Smooth muscle cell of trachea (primary cell): Measurements from ENCODE around the gene KRTAP4-3. TPM values are rescaled to one million over a fixed set of nuclear protein-coding genes. Genes with fewer than 3 reads are reported as not detected.

ENCODE experiments used
- total RNA-seq: library from RNA; depleted of rRNA; stranded (reverse); fragments of >200 nt; gene quantifications from 2 replicates; pipeline ENCODE4 v1.2.1, GENCODE V29; 2014

The KRTAP4-3 gene
- not detected in 2 replicates for total RNA-seq

DNA sequence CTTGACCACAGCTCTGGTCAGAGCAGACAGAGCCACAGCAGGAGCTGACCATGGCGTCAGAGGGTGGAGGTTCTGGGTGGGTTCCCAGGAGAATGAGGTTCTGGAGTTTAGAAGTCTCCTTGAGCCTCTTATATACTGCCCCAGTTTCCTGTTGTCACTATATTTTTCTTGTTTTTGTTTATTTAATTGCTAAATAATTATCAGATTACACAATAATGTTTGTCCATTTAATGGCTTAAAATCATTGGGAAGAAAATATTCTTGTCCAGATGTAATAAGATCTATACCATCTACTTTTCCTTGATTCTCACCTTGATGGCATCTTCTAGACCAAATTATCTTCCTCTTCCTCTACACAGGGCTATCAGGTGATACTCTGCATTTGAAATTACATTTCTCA is at the start of gene KRTAP4-3:
TSS of gene KRTAP4-3 (minus strand) at position 101 of the 400 bp plus-strand sequence. CDS start at position 52, 49 bp downstream.

DNA sequence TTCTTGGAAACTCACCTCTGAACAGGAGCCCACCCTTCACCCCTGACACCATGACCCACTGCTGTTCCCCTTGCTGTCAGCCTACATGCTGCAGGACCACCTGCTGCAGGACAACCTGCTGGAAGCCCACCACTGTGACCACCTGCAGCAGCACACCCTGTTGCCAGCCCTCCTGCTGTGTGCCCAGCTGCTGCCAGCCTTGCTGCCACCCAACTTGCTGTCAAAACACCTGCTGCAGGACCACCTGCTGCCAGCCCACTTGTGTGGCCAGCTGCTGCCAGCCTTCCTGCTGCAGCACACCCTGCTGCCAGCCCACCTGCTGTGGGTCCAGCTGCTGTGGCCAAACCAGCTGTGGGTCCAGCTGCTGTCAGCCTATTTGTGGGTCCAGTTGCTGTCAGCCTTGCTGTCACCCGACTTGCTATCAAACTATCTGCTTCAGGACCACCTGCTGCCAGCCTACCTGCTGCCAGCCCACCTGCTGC is 21.9 kb upstream of the KRTAP4-3 start, which contains the start of gene KRTAP9-1:
TSS of gene KRTAP9-1 (plus strand) at position 51 of the 482 bp plus-strand sequence. CDS start at position 51, 0 bp downstream.

DNA sequence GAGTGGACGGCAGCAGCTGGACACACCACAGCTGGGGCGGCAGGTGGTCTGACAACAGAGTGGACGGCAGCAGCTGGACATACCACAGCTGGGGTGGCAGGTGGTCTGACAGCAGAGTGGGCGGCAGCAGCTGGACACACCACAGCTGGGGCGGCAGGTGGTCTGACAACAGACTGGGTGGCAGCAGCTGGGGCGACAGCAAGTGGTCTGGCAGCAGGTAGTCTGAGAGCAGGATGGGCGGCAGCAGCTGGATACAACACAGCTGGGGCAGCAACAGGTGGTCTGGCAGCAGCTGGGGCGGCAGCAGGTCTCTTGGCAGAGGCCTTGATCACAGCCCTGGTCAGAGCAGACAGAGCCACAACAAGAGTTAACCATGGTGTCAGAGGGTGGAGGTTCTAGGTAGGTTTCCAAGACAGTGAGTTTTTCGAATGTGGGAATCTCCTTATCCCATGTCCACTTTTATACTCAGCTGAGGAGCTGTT is 16.5 kb upstream of the KRTAP4-3 start, which contains the start of gene KRTAP4-1:
TSS of gene KRTAP4-1 (minus strand) at position 432 of the 482 bp plus-strand sequence. CDS start at position 375, 57 bp downstream.

DNA sequence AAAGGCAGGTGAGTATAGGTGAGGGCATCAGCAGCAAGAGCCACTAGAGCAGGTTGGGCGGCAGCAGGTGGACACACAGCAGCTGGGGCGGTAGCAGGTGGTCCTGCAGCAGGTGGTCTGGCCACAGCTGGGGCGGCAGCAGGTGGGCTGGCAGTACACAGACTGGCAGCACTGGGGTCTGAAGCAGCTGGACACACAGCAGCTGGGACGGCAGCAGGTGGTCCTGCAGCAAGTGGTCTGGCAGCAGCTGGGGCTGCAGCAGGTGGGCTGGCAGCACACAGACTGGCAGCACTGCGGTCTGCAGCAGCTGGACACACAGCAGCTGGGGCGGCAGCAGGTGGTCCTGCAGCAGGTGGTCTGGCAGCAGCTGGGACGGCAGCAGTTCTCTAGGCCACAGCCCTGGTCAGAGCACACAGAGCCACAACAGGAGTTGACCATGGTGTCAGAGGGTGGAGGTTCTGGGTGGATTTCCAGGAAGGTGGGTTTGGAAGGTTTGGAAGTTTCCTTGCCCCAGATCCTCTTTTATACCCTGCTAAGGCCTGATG is 9.8 kb upstream of the KRTAP4-3 start, which contains the start of gene KRTAP4-2:
TSS of gene KRTAP4-2 (minus strand) at position 495 of the 545 bp plus-strand sequence. CDS start at position 438, 57 bp downstream.

DNA sequence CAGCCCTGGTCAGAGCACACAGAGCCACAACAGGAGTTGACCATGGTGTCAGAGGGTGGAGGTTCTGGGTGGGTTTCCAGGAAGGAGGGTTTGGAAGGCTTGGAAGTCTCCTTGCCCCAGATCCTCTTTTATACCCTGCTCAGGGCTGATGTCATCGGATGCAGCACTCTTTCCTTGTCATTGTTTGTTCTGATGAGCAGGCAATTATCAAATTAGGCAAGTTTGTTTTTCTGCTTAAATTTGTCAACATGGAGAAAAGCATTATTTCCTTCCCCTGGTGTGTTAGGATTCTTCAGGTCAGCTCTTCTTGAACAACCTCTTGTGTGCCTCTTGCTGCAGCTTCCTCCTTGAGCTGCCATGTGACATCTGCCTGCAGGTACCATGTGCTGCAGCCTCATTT is 7.4 kb downstream of the KRTAP4-3 start, which contains the start of gene KRTAP4-4:
TSS of gene KRTAP4-4 (minus strand) at position 101 of the 400 bp plus-strand sequence. CDS start at position 44, 57 bp downstream.

DNA sequence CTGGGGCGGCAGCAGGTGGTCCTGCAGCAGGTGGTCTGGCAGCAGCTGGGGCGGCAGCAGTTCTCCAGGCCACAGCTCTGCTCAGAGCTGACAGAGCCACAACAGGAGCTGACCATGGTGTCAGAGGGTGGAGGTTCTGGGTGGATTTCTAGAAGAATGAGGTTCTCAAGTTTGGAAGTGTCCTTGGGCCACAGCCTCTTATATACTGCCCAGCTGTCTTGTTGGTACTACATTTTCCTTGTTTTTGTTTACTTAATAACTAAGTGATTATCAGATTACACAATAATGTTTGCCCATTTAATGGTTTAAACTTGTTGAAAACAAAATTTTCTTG is 18.4 kb downstream of the KRTAP4-3 start, which contains the start of gene KRTAP4-5:
TSS of gene KRTAP4-5 (minus strand) at position 174 of the 334 bp plus-strand sequence. CDS start at position 116, 58 bp downstream.

DNA sequence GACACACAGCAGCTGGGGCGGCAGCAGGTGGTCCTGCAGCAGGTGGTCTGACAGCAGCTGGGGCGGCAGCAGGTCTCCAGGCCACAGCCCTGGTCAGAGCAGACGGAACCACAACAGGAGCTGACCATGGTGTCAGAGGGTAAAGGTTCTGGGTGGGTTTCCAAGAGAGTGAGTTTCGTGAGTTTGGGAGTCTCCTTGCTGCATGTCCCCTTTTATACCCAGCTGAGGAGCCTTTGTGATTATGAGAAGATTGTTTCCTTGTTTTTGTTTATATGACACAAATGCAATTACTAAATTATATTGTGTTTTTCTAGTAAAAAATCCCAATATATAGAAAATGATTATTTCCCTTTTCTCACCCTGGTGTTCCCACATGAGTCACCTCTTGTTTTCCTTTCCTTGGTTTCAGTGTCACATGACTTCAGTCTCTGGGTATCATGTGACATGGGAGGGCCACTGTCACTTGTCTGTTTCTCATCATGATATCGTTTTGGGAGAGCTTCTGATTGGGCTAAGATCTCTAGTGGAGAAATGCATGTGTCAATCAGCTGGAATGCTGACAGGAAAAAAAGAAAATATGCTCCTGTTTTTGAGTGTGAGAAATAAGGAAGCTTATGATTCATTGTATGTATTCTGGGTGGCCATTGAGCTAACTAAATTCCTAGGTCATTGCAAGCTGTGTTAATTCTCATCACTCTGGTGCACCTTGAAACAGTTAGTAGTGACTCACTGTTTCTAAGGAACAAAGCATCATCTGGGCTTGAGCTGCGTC is 27.5 kb downstream of the KRTAP4-3 start, which contains the start of gene KRTAP4-6:
TSS of gene KRTAP4-6 (minus strand) at position 185 of the 772 bp plus-strand sequence. CDS start at position 128, 57 bp downstream.

DNA sequence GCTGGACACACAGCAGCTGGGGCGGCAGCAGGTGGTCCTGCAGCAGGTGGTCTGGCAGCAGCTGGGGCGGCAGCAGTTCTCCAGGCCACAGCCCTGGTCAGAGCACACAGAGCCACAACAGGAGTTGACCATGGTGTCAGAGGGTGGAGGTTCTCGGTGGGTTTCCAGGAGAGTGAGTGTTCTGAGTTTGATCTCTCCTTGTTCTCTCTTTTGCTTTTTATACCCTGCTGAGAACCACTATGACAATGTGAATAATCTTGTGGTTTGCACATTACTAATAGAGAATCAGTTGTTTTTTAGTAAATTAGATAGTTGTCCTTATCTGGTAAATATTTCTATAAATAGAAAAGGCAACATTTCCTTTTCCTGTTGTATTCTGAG is 44.0 kb downstream of the KRTAP4-3 start, which contains the start of gene KRTAP4-12:
TSS of gene KRTAP4-12 (minus strand) at position 192 of the 381 bp plus-strand sequence. CDS start at position 132, 60 bp downstream.

DNA sequence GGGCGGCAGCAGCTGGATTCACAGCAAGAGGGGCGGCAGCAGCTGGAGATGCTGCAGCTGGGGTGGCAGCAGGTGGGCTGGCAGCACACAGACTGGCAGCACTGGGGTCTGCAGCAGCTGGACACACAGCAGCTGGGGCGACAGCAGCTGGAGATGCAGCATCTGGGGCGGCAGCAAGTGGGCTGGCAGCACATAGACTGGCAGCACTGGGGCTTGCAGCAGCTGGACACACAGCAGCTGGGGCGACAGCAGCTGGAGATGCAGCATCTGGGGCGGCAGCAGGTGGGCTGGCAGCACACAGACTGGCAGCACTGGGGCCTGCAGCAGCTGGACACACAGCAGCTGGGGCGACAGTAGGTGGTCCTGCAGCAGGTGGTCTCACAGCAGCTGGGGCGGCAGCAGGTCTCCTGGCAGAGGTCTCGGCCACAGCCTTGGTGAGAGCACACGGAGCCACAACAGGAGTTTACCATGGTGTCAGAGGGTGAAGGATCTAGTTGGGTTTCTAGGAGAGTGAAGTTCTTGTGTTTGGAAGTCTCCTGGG is 50.1 kb downstream of the KRTAP4-3 start, which contains the start of gene KRTAP4-11:
TSS of gene KRTAP4-11 (minus strand) at position 528 of the 541 bp plus-strand sequence. CDS start at position 470, 58 bp downstream.

Other genes starting within 250 kb of the KRTAP4-3 start
- 0.17 and 0.87 TPM in 2 replicates for gene KRT23, start 230.6 kb downstream of the KRTAP4-3 start, total RNA-seq
- gene KRT39, start 201.3 kb downstream of the KRTAP4-3 start, total RNA-seq: not detected in 2 replicates
- gene KRT40, start 183.9 kb downstream of the KRTAP4-3 start, total RNA-seq: not detected in 2 replicates
- not detected in 2 replicates for gene KRTAP3-3, start 174.1 kb downstream of the KRTAP4-3 start, total RNA-seq
- not detected in 2 replicates for gene KRTAP3-2, start 168.3 kb downstream of the KRTAP4-3 start, total RNA-seq
- gene KRTAP3-1, start 159.1 kb downstream of the KRTAP4-3 start, total RNA-seq: not detected in 2 replicates
- gene KRTAP1-5, start 141.0 kb downstream of the KRTAP4-3 start, total RNA-seq: 2.2 TPM in 1 of 2 replicates, not detected in the other
- not detected in 2 replicates for gene KRTAP1-4, start 138.0 kb downstream of the KRTAP4-3 start, total RNA-seq
- not detected in 2 replicates for gene KRTAP1-3, start 133.3 kb downstream of the KRTAP4-3 start, total RNA-seq
- not detected in 2 replicates for gene KRTAP1-1, start 126.8 kb downstream of the KRTAP4-3 start, total RNA-seq
- not detected in 2 replicates for gene KRTAP2-1, start 120.9 kb downstream of the KRTAP4-3 start, total RNA-seq
- not detected in 2 replicates for gene KRTAP2-2, start 113.0 kb downstream of the KRTAP4-3 start, total RNA-seq
- not detected in 2 replicates for gene KRTAP2-3, start 108.1 kb downstream of the KRTAP4-3 start, total RNA-seq
- gene KRTAP2-4, start 102.3 kb downstream of the KRTAP4-3 start, total RNA-seq: not detected in 2 replicates
- gene KRTAP4-7, start 84.1 kb downstream of the KRTAP4-3 start, total RNA-seq: not detected in 2 replicates
- gene KRTAP4-8, start 70.1 kb downstream of the KRTAP4-3 start, total RNA-seq: not detected in 2 replicates
- not detected in 2 replicates for gene KRTAP4-16, start 66.0 kb downstream of the KRTAP4-3 start, total RNA-seq
- not detected in 2 replicates for gene KRTAP4-9, start 62.8 kb downstream of the KRTAP4-3 start, total RNA-seq
- not detected in 2 replicates for gene KRTAP4-11, start 49.8 kb downstream of the KRTAP4-3 start, total RNA-seq
- not detected in 2 replicates for gene KRTAP4-12, start 44.0 kb downstream of the KRTAP4-3 start, total RNA-seq
- gene KRTAP4-6, start 27.7 kb downstream of the KRTAP4-3 start, total RNA-seq: not detected in 2 replicates
- not detected in 2 replicates for gene KRTAP4-5, start 18.4 kb downstream of the KRTAP4-3 start, total RNA-seq
- gene KRTAP4-4, start 7.5 kb downstream of the KRTAP4-3 start, total RNA-seq: not detected in 2 replicates
- not detected in 2 replicates for gene KRTAP4-2, start 10.0 kb upstream of the KRTAP4-3 start, total RNA-seq
- not detected in 2 replicates for gene KRTAP4-1, start 16.7 kb upstream of the KRTAP4-3 start, total RNA-seq
- not detected in 2 replicates for gene KRTAP9-1, start 21.7 kb upstream of the KRTAP4-3 start, total RNA-seq
- not detected in 2 replicates for gene KRTAP9-2, start 58.4 kb upstream of the KRTAP4-3 start, total RNA-seq
- gene KRTAP9-3, start 64.2 kb upstream of the KRTAP4-3 start, total RNA-seq: not detected in 2 replicates
- not detected in 2 replicates for gene KRTAP9-8, start 69.8 kb upstream of the KRTAP4-3 start, total RNA-seq
- not detected in 2 replicates for gene KRTAP9-4, start 81.5 kb upstream of the KRTAP4-3 start, total RNA-seq
- gene KRTAP9-9, start 87.2 kb upstream of the KRTAP4-3 start, total RNA-seq: not detected in 2 replicates
- not detected in 2 replicates for gene KRTAP9-6, start 97.2 kb upstream of the KRTAP4-3 start, total RNA-seq
- gene KRTAP9-7, start 107.5 kb upstream of the KRTAP4-3 start, total RNA-seq: not detected in 2 replicates
- gene KRTAP29-1, start 134.6 kb upstream of the KRTAP4-3 start, total RNA-seq: not detected in 2 replicates
- not detected in 2 replicates for gene KRTAP16-1, start 141.1 kb upstream of the KRTAP4-3 start, total RNA-seq
- not detected in 2 replicates for gene KRTAP17-1, start 147.5 kb upstream of the KRTAP4-3 start, total RNA-seq
- not detected in 2 replicates for gene KRT33A, start 182.6 kb upstream of the KRTAP4-3 start, total RNA-seq
- gene KRT33B, start 201.6 kb upstream of the KRTAP4-3 start, total RNA-seq: not detected in 2 replicates
- gene KRT34, start 214.1 kb upstream of the KRTAP4-3 start, total RNA-seq: 0.17 TPM in 1 of 2 replicates, not detected in the other
- not detected in 2 replicates for gene KRT31, start 229.4 kb upstream of the KRTAP4-3 start, total RNA-seq